Mesendoderm (in vitro differentiated cells): ENCODE measurements around the gene EVA1A.

Source experiments
- DNase-seq: peaks from one replicate; pipeline ENCODE4 v3.0.0; 2013
- H2AK5ac ChIP-seq: 2 replicates; pipeline ENCODE4 v1.6.1; 2013; ENCODE audit warnings: low read length, inconsistent platforms
- H2BK120ac ChIP-seq: 2 replicates; pipeline ENCODE4 v1.6.1; 2013; ENCODE audit warnings: low read depth, mild to moderate bottlenecking, low read length, moderate library complexity, mixed read lengths
- H2BK15ac ChIP-seq: replicated peaks from 2 replicates; pipeline ENCODE4 v1.6.1; 2013; ENCODE audit warnings: low read depth, mild to moderate bottlenecking, moderate library complexity
- H2BK5ac ChIP-seq: 2 replicates; pipeline ENCODE4 v1.6.1; 2013; ENCODE audit warnings: low read length, inconsistent platforms
- H3K18ac ChIP-seq: 2 replicates; pipeline ENCODE4 v1.6.1; 2013; ENCODE audit warnings: mild to moderate bottlenecking, low read length, mixed read lengths
- H3K23ac ChIP-seq: one replicate; pipeline ENCODE4 v1.6.1; 2013; ENCODE audit warnings: low read length
- H3K27ac ChIP-seq: 2 replicates; pipeline ENCODE4 v1.5.1; 2013; ENCODE audit warnings: low read depth, mild to moderate bottlenecking, inconsistent platforms, low read length, moderate library complexity
- H3K27me3 ChIP-seq: 2 replicates; pipeline ENCODE4 v1.6.1; 2013; ENCODE audit warnings: low read length, control low read depth, mild to moderate bottlenecking, inconsistent platforms; ENCODE audit not compliant: insufficient read depth, poor library complexity
- H3K36me3 ChIP-seq: 2 replicates; pipeline ENCODE4 v1.6.1; 2013; ENCODE audit warnings: low read length, inconsistent platforms; ENCODE audit not compliant: control insufficient read depth, insufficient read depth
- H3K4ac ChIP-seq: one replicate; pipeline ENCODE4 v1.6.1; 2013; ENCODE audit warnings: low read depth, mild to moderate bottlenecking, low read length, moderate library complexity
- H3K4me1 ChIP-seq: 2 replicates; pipeline ENCODE4 v1.6.1; 2013; ENCODE audit warnings: low read depth, low read length, inconsistent platforms; ENCODE audit not compliant: control insufficient read depth
- H3K4me2 ChIP-seq: 2 replicates; pipeline ENCODE4 v1.6.1; 2013; ENCODE audit warnings: low read length
- H3K4me3 ChIP-seq: 2 replicates; pipeline ENCODE4 v1.5.1; 2013; ENCODE audit warnings: mild to moderate bottlenecking, low read length
- H3K56ac ChIP-seq: one replicate; pipeline ENCODE4 v1.6.1; 2013; ENCODE audit warnings: low read length
- H3K79me1 ChIP-seq: 2 replicates; pipeline ENCODE4 v1.6.1; 2013; ENCODE audit warnings: low read length, inconsistent platforms
- H3K79me2 ChIP-seq: 2 replicates; pipeline ENCODE4 v1.6.1; 2013; ENCODE audit warnings: mild to moderate bottlenecking, low read length; ENCODE audit not compliant: control insufficient read depth, insufficient read depth
- H3K9ac ChIP-seq: 2 replicates; pipeline ENCODE4 v1.6.1; 2013; ENCODE audit warnings: low read length, inconsistent platforms
- H4K5ac ChIP-seq: one replicate; pipeline ENCODE4 v1.6.1; 2013; ENCODE audit warnings: low read length
- H4K8ac ChIP-seq: one replicate; pipeline ENCODE4 v1.6.1; 2013; ENCODE audit warnings: low read depth, mild to moderate bottlenecking, control low read depth, low read length, moderate library complexity
- WGBS: extraction: QIAGEN DNeasy Blood & Tissue Kit; methylation state at CpG from one replicate; pipeline ENCODE4 v1.1.7; 2013; ENCODE audit warnings: low lambda C conversion rate, missing lambda C conversion rate; ENCODE audit not compliant: insufficient coverage; ENCODE audit errors: extremely low coverage; 5-methylcytosine and 5-hydroxymethylcytosine counted together

Gene EVA1A

GRCh38 chr2:75518638-75519465 lies 41.9 kb downstream of the EVA1A start:
- no peak overlapping the region for H4K8ac ChIP-seq
- no peak overlapping the region for H3K27ac ChIP-seq
- H2BK15ac ChIP-seq = no peak overlapping the region

DNA sequence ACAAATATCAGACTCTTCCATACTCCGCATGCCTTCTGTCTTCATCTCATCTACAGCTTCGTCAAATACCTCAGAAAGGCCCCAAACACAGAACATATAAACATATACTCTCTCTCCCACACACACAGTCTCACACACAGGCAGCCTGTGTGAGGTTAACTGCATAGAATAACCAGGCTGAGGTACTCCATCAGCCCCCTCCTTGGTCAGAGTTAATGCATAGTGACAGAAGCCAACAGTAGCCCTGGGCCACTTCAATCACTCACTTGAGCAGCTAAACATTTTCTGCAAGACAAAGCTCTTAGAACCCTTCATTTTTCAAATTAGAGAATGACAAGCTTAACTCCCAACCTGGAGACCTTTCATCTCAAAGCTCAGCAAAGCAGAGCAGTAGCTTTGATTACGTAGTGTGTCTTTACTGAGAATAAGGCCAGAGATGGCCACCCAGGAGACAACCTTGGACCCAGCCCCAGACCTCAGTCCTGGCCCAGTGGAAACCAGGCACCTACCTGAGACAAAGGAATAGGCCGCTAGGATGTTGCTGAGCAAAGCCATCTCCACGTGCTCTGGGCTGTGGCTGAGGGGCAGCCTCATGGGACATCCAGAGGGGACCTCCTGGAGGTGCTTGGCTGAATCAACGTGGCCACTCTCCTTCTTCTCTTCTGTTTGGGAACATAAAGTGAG lies 43.0 kb downstream of the EVA1A start:
- no CpG with 5 or more reads among the region's 6 CpGs for WGBS
- Histone ChIP-seq H2BK5ac (no peak overlapping the region), H3K23ac (no peak overlapping the region), H3K79me2 (no peaks in the 10 kb centered on the region), H3K4me2 (no peak overlapping the region), H3K56ac (no peak overlapping the region), H2BK15ac (no peak overlapping the region), H4K5ac (no peak overlapping the region), H3K4me3 (no peak overlapping the region), H3K79me1 (no peaks in the 10 kb centered on the region), H3K18ac (no peak overlapping the region), H3K9ac (no peak overlapping the region), H2BK120ac (no peak overlapping the region), H3K36me3 (no peaks in the 10 kb centered on the region), H3K27me3 (no peaks in the 10 kb centered on the region), H2AK5ac (no peak overlapping the region), H4K8ac (no peak overlapping the region), H3K4me1 (no peaks in the 10 kb centered on the region), H3K27ac (no peak overlapping the region), H3K4ac (no peak overlapping the region)
- DNase-seq = no peak

More at GRCh38 chr2:75518638-75519465, 41.9 kb downstream of the EVA1A start:
- H3K9ac ChIP-seq = no peak overlapping the region
- H2BK120ac ChIP-seq = no peak overlapping the region
- no peak overlapping the region for H2BK5ac ChIP-seq
- H3K56ac ChIP-seq = no peak overlapping the region
- DNase-seq = no peak
- no peak overlapping the region for H3K18ac ChIP-seq
- WGBS = no CpG with 5 or more reads among the region's 10 CpGs
- no peak overlapping the region for H3K4me2 ChIP-seq
- no peak overlapping the region for H3K4me3 ChIP-seq
- H3K27me3 ChIP-seq = no peaks in the 10 kb centered on the region
- H4K5ac ChIP-seq = no peak overlapping the region
- H3K79me1 ChIP-seq = no peaks in the 10 kb centered on the region
- no peaks in the 10 kb centered on the region for H3K4me1 ChIP-seq
- no peak overlapping the region for H2AK5ac ChIP-seq
- H3K4ac ChIP-seq = no peak overlapping the region
- H3K36me3 ChIP-seq = no peaks in the 10 kb centered on the region
- no peaks in the 10 kb centered on the region for H3K79me2 ChIP-seq
- H3K23ac ChIP-seq = no peak overlapping the region

GRCh38 chr2:75516378-75517360 lies 44.1 kb downstream of the EVA1A start:
- DNase-seq = no peak
- Histone ChIP-seq H3K79me2 (no peaks in the 10 kb centered on the region), H2BK5ac (no peak overlapping the region), H3K18ac (no peak overlapping the region), H4K8ac (no peak overlapping the region), H3K56ac (no peak overlapping the region), H4K5ac (no peak overlapping the region), H3K4me3 (no peak overlapping the region), H2AK5ac (no peak overlapping the region), H3K27ac (no peak overlapping the region), H3K23ac (no peak overlapping the region), H2BK15ac (no peak overlapping the region), H3K4me2 (no peak overlapping the region), H3K36me3 (no peaks in the 10 kb centered on the region), H2BK120ac (no peak overlapping the region), H3K4ac (no peak overlapping the region), H3K4me1 (no peaks in the 10 kb centered on the region), H3K79me1 (no peaks in the 10 kb centered on the region), H3K27me3 (no peaks in the 10 kb centered on the region), H3K9ac (no peak overlapping the region)
- WGBS = no CpG with 5 or more reads among the region's 8 CpGs

DNA sequence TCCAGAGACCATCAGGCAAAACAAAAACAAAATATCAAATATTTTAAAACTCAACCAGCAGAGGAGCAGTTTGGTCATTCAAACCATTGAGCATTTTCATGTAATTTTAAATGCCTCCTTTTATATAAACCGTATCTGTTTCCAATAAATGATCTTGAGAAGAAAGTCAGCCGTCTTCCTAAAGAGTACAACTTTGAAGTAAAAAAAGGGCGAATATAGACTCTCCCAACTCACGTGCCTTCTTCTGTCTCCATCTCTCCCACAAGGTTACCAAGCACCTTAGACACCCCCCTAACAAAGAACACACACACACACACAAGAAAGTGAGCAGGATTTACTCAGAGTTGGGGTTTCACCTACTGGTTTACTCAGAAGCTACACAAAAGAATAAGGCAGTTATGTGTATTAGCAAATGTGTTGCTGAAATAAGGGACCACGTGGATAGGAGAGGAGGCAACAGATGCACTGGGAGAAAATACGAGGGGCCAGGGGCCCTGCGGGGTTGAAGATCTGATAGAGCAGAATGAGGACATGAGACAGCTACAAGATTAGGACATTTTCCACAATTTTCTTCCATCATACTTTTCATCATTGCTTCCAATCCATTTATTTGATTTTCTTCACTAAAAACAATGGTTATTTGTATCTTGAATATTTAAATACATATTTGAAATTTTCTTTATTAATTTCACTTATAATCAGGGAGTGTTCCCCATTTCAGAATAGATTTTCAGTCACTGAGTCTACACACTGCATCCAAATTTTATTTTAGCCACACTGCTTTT lies 45.0 kb downstream of the EVA1A start:
- Histone ChIP-seq H2BK15ac (no peak overlapping the region), H3K4ac (no peak overlapping the region), H2BK5ac (no peak overlapping the region), H3K56ac (no peak overlapping the region), H4K8ac (no peak overlapping the region), H3K9ac (no peak overlapping the region), H4K5ac (no peak overlapping the region), H2BK120ac (no peak overlapping the region), H3K27ac (no peak overlapping the region), H3K23ac (no peak overlapping the region), H3K18ac (no peak overlapping the region), H3K79me2 (no peaks in the 10 kb centered on the region), H3K36me3 (no peaks in the 10 kb centered on the region), H3K79me1 (no peaks in the 10 kb centered on the region), H2AK5ac (no peak overlapping the region), H3K4me2 (no peak overlapping the region), H3K27me3 (no peaks in the 10 kb centered on the region), H3K4me3 (no peak overlapping the region), H3K4me1 (no peaks in the 10 kb centered on the region)
- DNase-seq = no peak
- WGBS = no CpG with 5 or more reads among the region's 7 CpGs

DNA sequence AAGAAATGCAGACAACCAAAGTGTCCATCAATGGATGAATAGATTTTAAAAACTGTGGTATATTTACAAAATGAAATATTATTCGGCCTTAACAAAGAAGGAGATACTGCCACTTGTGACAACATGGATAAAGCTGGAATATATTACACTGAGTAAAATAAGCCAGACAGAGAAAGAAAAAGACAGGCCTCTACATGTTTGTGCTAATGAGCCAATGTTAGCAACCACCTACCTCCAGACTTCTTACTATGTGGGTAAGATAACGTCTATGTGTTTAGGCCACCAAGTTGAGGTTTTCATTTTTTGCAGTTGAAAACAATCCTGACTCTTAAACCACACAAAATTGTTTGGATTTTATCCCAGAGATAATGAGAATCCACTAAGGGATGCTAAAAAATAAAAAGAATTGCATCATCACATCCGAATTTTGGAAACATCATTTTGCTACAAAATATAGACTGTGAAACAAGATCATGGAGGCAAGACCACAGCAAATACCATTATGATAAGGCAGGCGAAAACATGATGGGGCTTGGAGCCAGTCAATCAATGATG lies 47.0 kb downstream of the EVA1A start:
- H4K5ac ChIP-seq = no peak overlapping the region
- H3K36me3 ChIP-seq = no peaks in the 10 kb centered on the region
- H3K18ac ChIP-seq = no peak overlapping the region
- no peak overlapping the region for H3K4ac ChIP-seq
- no peaks in the 10 kb centered on the region for H3K79me2 ChIP-seq
- no peaks in the 10 kb centered on the region for H3K4me1 ChIP-seq
- H2BK15ac ChIP-seq = no peak overlapping the region
- H2BK120ac ChIP-seq = no peak overlapping the region
- no peak overlapping the region for H3K4me2 ChIP-seq
- H4K8ac ChIP-seq = no peak overlapping the region
- H3K27ac ChIP-seq = no peak overlapping the region
- WGBS = no CpG with 5 or more reads among the region's 4 CpGs
- H3K23ac ChIP-seq = no peak overlapping the region
- H2AK5ac ChIP-seq = no peak overlapping the region
- H3K9ac ChIP-seq = no peak overlapping the region
- no peak overlapping the region for H3K56ac ChIP-seq
- H2BK5ac ChIP-seq = no peak overlapping the region
- DNase-seq = no peak
- H3K4me3 ChIP-seq = no peak overlapping the region
- no peaks in the 10 kb centered on the region for H3K79me1 ChIP-seq
- H3K27me3 ChIP-seq = no peaks in the 10 kb centered on the region
